Measurements from ENCODE around the gene TSPAN18.

The TSPAN18 gene

DNA sequence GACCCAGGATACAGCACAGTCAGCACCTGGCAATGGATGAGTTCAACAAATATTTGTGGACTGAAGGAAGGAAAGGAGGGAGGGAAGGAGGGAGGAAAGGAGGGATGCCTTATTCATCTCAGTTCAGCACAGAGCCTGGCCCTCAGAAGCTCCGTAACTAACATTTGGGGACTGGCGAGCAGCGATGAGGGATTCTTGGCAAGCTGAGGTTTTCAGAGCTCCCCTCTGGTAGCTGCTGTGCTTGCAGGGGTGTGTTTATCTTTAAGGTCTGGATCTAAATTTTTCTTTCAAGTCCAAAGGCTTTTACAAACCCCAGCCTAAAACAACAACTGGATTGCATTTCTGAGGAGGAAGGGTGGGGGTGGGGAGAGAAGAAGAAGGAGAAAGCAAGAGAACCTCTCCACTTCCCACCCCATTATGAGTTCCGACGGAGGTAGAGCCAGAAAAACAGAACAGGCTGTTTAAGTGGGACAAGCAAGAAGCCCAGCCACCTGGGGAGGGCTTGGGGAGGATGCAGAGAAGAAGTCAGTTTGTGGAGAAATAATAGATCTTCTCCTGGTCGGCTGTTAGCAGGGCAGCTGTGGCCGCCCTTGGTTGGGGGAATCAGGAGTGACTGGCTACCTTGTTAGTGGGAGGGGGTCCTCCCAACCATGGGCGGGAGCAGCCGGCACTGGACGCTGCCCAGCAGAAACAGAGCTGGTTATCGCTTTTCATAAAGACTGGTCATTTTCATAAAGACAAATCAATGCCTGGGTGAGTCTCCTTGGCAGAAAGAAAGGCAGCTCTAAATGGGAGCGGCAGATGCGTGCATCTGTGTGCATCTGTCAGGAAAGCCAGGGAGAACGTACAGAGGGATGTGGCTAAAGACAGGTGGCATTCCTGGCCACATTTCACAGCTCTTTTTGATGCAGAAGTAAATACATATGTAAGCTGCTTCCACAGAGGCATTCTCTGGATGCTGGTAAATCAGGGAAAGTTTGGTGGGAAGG is 78.0 kb downstream of the TSPAN18 start:
- DNase-seq: no peak

DNA sequence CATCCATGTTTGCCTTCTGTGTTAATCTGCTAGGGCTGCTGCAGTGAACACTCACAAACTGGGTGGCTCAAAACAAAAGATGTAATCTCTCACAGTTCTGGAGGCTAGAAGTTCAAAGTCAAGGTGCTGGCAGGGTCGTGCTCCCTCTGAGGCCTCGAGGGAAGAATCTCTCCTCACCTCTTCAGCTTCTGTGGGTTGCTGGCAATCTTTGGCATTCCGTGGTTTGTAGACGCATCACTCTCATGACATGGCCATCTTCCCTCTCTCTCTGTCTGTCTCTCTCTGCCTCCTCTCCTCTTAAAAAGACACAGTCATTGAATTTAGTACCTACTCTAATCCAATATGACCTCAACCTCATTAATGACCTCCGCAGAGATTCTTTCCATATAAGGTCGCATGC is 78.8 kb downstream of the TSPAN18 start:
- DNase-seq: no peak

DNA sequence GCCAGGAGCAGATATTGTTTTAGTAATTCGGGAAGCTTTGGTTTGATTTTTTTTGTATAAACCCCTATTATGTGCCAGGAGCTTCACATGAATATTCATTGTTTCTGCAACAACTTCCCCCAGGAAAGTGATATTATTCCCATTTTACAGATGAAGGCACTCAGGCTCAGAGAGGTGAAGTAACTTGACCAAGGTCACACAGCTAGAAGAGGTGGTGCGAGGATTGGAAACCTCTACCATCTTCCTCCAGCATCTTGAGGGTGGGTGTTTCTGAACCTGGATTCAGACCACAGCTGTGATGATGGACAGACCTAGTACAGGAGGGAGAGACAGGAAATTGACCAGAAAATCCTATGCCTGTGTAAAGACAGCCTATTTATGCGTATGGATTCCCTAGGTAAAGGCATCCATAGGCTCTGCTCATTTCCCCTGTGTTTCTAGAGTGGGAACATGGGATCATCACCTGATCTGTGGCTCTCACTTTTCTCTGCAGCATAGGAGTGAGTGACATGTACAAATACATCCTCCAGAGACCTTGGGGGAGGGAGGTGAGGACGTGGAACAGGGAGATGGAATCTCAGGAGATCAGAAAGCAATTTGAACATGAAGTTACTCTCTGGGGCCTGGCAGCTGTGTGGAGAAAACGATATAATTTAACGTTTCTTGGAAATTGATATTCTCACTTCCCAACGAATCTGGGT is 81.4 kb downstream of the TSPAN18 start:
- no peak for DNase-seq

DNA sequence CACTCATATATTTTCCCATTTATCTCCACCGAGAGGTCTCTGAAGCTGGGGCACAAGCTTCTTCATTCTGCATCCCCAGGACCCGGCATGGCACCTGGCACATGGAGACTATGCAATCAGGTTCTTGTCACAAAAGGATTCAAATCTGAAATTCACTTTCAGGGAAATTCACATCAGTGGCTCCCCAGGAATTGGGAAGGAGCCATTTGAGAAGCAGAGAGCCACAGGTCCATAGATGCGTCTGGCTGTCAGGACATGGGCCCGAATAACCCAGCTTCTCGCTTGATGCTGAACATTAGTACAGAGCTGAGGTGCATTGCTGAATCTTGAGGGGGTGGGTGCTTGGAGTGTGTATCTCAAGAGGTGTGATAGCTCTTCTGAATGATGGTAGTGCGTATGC is 82.5 kb downstream of the TSPAN18 start:
- DNase-seq: no peak

GRCh38 chr11:44811841-44812448 is 85.2 kb downstream of the TSPAN18 start:
- no peak for DNase-seq

DNA sequence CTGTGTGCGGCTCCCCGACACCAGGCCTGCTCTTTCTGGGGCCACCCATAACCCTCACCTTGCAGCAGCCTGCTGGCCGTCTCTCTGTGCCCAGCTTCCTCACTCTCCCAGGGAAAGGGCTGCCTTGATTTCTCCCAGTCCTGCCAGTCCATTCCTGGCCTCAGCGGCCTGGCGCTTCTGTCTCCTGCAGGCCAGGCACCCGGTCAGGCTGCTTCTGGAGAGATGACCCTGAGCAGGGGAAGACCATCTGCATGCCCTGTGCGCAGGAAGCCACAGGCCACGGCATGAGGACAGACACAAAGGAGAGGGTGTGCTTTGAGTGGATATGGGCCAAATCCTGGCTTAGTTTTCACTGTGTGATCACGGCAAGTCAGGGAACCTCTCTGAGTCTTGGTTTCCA is 86.2 kb downstream of the TSPAN18 start:
- no peak for DNase-seq

GRCh38 chr11:44813401-44813800 is 86.6 kb downstream of the TSPAN18 start:
- DNase-seq: no peak

DNA sequence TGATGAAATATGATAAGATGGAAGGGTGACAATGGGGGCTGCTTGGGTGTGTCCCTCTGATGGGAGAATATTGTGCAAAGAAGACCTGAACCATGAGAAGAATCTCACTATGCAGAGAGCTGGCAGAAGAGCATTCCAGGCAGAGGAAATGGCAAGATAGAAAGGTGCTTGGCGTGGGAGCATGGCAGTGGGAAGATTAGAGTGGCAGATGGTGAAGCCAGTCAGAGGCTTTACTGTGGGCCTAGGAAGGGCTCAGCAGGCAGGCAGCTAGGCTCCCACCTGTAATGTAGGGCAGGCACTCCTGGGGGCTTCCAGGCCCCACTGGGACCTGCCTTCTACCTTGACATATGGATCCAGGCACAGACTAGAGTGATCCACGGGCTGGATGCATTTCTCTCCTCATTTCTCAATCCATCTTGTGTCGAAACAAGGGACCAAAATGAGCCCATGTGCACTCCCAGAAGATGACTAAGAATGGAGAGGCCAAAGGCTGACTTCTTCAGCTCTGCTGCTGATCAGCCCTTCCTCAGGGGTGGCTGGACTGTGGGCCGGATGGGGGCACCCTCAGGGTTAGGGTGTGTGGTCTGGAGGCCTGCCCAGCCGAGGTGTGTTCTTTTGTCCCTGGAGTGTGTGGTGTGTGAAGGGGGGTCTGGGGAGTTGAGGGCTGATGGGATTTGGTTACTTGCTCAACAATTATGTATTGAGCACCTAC is 88.3 kb downstream of the TSPAN18 start:
- no peak for DNase-seq

DNA sequence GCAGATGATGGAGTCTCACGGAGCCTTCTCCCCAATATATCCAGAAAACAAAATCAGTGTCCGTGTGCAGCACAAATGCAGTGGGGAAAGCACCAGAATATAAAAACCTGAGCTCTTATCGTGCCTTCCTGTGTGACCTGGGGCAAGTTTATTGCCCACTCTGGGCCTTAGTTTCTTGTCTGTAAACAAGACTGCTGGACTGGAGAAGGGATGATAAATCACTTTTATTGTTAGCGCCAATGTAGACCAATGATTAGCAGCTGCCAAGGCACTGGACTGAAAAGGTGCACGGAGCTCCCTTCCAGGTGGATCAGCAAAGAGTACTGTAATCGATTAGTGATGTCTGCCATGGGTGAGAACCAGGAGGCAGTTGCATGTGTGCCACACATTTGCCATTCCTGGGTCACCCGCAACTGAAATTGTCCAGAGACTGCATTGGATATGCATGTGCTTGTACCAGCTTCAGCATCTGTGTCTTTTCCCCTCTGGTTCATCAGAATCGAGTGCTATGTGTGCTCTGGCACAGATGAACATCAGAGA is 89.2 kb downstream of the TSPAN18 start:
- no peak for DNase-seq

GRCh38 chr11:44816761-44817160 is 90.0 kb downstream of the TSPAN18 start:
- no peak for DNase-seq

DNA sequence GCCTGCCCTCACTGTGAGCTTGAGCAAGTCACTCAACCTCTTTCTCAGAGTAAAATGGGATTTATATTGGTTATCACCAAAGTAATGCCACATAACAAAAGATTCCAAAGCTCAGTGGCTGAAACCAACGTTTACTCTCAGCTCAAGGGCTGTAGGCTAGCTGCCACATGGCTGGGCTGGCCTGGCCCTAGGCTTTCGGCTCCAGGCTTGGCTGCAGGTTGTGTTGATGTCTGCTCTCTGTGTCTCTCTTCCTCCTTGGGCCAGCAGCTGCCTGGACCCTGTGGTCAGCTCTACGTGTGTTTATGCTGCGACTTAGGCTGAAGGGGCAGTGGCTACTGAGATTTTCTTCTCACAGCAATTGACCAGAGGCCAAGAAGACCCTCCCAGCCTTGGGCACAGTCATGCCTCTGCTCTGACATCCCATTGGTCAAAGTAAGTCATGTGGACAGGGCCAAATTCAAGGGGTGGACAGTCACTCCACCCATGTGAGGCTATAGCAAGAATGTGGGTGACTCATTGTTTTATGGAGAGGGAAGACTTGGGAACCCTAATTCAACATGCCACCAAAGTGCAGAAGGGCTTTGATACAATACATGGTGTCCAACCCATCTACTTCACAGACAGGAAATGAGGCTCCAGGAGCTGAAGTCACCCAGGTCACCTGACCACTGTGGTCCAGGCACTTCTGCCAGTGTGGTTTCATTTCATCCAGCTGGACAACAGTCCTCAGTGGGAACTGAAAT is 90.6 kb downstream of the TSPAN18 start:
- no peak for DNase-seq

DNA sequence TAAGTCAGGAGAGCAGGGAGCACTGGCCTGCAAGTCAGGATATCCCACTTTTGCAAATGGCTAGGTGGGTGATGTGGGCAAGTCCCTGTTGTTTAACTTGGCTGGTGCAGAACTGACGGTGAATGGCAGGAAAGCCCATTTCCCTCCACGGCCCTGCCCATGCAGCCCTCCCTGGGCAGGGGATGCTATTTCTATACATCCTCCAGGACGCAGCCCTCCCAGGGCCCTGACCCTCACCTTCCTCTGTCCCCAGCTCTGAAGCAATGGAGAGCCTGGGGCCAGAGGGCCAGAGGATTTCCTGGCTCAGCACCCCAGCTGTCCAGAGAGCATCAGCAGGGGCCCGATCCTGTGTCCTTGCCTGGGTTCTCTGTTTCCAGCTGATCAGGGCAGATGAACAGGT is 91.3 kb downstream of the TSPAN18 start:
- no peak for DNase-seq

DNA sequence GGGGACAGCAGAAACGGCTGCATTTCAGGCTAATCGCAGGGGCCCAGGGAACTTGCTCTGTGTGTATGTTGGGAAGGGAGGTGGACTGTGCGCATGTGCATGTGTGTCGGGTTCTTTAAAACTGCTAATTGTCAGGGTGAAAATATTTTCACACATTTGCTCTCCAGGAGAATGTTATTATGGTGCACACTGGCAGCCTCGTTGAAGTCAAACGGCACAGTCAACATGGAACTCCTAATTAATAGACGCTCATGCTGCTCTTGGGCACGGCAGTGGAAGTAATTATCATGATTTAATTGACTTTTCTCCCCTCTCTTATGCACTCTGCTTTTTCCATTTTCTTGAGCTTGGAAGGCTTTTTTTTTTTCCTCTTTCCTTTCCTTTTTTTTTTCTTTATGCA is 92.6 kb downstream of the TSPAN18 start:
- DNase-seq: no peak

DNA sequence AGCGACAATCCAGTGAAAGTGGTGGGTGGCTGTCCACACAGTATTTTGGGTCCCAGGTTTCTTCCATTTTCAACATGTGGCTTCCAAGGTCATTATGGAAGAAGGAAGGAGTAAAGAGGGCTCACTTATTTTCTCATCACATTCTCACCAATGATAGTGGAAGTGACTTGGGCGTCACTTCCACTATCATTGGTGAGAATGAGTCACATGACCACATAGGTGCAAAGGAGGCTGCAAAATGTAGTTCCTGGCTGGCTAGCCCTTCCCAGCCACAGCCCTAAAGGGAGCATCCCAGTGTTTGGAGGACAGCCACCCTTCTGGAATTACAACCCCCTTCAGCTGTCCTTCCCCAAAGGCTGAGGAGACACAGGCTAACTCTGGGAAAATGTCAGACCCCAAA is 95.6 kb downstream of the TSPAN18 start:
- DNase-seq: no peak

DNA sequence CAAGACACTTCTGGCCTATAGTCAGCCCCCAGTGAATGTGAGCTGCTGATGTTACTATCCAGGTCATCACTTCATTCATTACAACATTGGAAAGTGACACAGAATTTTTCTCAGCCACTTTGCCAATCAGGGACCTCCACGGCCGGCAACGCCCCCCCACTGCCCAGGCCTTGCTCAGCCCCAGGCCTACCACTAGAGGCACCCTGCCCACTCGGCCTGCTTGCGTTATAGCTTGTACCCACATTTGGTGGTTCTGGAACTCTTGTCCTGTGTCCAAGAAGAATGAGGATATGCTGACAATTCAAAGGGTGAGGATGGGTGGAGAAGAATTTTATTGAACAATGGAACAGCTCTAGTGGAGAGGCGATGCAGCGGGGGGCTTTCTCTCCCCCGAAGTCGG is 96.2 kb downstream of the TSPAN18 start:
- DNase-seq: no peak

- DNase-seq: no peak
Measured at GRCh38 chr11:44823868-44824267, 97.1 kb downstream of the TSPAN18 start.

- no peak for DNase-seq
Measured at GRCh38 chr11:44824300-44824704, 97.5 kb downstream of the TSPAN18 start.

DNA sequence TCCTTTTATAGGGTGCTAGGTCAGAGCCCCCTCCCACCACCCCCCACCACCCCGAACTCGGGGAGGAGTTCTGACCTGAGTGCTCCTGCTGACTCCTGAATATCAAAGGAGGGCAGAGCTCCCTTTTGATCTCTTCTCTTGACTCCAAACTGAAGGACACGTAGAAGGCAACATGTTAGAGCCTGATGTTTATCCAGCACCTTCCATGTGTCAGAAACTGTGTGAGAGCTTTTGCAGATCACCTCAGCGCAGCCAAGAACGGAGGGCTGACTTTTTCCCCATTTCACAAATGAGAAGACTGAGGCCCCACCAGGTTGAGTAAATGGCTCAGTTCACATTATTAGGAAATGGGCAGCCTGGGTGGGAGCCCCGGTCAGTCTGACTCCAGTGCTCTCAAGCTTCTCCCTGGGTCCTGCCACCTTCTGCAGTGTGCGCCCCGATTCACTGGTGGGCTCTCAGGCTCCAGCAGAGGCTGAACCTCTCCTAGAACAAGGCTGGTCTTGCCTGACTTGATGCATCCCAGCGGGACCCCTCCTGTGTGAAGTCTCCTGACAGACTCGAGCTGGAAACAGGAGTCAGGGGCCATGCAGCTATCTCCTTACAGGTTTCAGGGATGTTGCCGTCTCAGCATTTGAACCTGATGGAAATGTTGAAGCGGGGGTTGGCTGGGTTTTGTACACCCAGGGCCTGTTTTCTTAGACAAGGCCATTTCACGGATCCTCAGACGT is 98.5 kb downstream of the TSPAN18 start:
- no peak for DNase-seq

DNA sequence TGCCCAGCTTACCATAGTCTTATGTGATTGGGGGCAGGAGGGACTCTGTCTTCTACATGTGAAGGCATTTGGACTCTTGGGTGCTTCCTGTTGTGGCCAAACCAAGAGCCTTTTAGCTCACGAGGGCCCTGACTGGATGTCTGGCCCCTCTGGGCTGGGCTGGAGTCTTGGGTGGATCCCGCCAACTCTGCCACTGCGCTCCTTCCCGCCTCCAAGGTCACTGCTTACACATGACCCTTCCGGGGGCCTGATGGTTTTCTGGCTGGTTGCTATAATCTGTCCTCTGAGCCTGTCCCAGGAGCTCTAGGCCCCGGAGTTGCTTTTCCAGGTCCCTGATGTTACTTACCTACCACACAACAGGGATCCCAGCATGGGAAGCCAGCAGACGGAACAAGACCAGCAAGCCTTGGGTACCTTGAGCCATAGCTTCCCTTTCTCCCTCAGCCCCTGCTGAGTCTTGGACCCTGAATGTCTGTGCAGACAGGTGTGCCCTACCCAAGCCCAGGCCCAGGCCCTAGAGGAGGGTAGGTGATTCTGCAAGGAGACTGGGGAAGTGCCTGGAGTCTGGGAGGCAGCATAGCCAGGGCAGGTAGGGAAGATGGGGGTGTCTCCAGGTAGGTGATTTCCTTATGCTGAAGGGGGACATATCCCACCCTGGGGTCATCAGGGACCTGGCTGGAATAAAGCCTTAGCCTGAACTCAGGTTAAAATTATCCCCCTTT is 100.3 kb downstream of the TSPAN18 start:
- no peak for DNase-seq

GRCh38 chr11:44828296-44828695 is 101.5 kb downstream of the TSPAN18 start:
- DNase-seq: no peak

- DNase-seq: no peak
Measured at GRCh38 chr11:44829838-44830237, 103.1 kb downstream of the TSPAN18 start.

Measured in stimulated activated CD4-positive, alpha-beta T cell treated with anti-CD3 and anti-CD28 coated beads, Interleukin-12 subunit alpha, Interleukin-12 subunit beta, amount 100 ng/mL, for 4 hours (primary cell).